Measurements from ENCODE around the gene PTN.

- TF ChIP-seq SP1 (IDR thresholded peaks at IDR 0.05; ENCODE audit: low read depth, low read length) (no peak), PML (IDR thresholded peaks at IDR 0.05; ENCODE audit: low read length) (no peak), CTCF (IDR thresholded peaks at IDR 0.05 in 2 of 3, conservative IDR thresholded peaks at IDR 0.05 in 1 of 3; ENCODE audit: control insufficient read depth in 2 of 3, extremely low read depth in 1 of 3, insufficient read depth in 1 of 3, low read depth in 3 of 3, low read length in 3 of 3) (no peak), POLR2A (IDR thresholded peaks at IDR 0.05; ENCODE audit: low read depth, low read length) (no peak), EZH2 (IDR thresholded peaks at IDR 0.05; ENCODE audit: borderline replicate concordance, control insufficient read depth, low read depth, low read length) (no peak)
Measured at GRCh38 chr7:137204246-137204645, 139.3 kb downstream of the PTN start.
